ENCODE data around the gene RPS6KA2.
"Not testable (repeated sequence)": the region's sequence is repeated elsewhere in the genome, so short reads cannot be mapped to it uniquely, and the experiment has no call there.

DNA sequence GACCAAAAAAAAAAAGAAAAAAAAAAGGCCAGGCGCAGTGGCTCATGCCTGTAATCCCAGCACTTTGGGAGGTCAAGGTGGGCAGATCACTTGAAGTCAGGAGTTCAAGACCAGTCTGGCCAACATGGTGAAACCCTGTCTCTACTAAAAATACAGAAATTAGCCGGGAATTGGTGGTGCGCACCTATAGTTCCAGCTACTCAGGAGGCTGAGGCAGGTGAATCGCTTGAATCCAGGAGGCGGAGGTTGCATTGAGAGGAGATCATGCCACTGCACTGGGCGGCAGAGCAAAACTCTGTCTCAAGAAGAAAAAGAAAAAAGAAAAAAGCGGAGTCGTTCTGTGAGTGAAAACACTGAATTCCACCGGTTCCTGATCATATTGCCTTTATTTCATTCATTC is 240.0 kb downstream of the RPS6KA2 start:
- TF ChIP-seq, protein P1, sequence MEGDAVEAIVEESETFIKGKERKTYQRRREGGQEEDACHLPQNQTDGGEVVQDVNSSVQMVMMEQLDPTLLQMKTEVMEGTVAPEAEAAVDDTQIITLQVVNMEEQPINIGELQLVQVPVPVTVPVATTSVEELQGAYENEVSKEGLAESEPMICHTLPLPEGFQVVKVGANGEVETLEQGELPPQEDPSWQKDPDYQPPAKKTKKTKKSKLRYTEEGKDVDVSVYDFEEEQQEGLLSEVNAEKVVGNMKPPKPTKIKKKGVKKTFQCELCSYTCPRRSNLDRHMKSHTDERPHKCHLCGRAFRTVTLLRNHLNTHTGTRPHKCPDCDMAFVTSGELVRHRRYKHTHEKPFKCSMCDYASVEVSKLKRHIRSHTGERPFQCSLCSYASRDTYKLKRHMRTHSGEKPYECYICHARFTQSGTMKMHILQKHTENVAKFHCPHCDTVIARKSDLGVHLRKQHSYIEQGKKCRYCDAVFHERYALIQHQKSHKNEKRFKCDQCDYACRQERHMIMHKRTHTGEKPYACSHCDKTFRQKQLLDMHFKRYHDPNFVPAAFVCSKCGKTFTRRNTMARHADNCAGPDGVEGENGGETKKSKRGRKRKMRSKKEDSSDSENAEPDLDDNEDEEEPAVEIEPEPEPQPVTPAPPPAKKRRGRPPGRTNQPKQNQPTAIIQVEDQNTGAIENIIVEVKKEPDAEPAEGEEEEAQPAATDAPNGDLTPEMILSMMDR (IDR thresholded peaks at IDR 0.05; ENCODE audit: insufficient read depth, low read length): not testable (repeated sequence)
- TF ChIP-seq POLR2AphosphoS5, GABPA (IDR thresholded peaks at IDR 0.05; ENCODE audit: low read depth): not testable (repeated sequence)
- TF ChIP-seq, protein P2, sequence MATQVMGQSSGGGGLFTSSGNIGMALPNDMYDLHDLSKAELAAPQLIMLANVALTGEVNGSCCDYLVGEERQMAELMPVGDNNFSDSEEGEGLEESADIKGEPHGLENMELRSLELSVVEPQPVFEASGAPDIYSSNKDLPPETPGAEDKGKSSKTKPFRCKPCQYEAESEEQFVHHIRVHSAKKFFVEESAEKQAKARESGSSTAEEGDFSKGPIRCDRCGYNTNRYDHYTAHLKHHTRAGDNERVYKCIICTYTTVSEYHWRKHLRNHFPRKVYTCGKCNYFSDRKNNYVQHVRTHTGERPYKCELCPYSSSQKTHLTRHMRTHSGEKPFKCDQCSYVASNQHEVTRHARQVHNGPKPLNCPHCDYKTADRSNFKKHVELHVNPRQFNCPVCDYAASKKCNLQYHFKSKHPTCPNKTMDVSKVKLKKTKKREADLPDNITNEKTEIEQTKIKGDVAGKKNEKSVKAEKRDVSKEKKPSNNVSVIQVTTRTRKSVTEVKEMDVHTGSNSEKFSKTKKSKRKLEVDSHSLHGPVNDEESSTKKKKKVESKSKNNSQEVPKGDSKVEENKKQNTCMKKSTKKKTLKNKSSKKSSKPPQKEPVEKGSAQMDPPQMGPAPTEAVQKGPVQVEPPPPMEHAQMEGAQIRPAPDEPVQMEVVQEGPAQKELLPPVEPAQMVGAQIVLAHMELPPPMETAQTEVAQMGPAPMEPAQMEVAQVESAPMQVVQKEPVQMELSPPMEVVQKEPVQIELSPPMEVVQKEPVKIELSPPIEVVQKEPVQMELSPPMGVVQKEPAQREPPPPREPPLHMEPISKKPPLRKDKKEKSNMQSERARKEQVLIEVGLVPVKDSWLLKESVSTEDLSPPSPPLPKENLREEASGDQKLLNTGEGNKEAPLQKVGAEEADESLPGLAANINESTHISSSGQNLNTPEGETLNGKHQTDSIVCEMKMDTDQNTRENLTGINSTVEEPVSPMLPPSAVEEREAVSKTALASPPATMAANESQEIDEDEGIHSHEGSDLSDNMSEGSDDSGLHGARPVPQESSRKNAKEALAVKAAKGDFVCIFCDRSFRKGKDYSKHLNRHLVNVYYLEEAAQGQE (IDR thresholded peaks at IDR 0.05; ENCODE audit: insufficient replicate concordance, low read depth): not testable (repeated sequence)

Data from HL-60 (cell line).